Endometrial microvascular endothelial cells (primary cell): ENCODE measurements around the gene TBL3. TPM values are rescaled to one million over a fixed set of nuclear protein-coding genes. Genes with fewer than 3 reads are reported as not detected.

Source experiments
- in situ Hi-C: cut with HindIII; loops from 2 replicates; pipeline ENCODE4 v1.10.0; 2017; ENCODE audit warnings: low sequenced_read_pairs, low pct_unique_long_range_greater_than_20kb; ENCODE audit errors: inconsistent ontology term
- total RNA-seq: library from RNA; depleted of rRNA; stranded (reverse); fragments of >200 nt; gene quantifications from one replicate; pipeline ENCODE4 v1.2.3, GENCODE V29; 2015; ENCODE audit errors: inconsistent ontology term

TBL3 gene
- total RNA-seq, 1 donor from 2014 or later: 79.9 TPM

GRCh38 chr16:1978476-1979120, 6.7 kb downstream of the TBL3 start:
- in situ Hi-C loops: no loop called here

DNA sequence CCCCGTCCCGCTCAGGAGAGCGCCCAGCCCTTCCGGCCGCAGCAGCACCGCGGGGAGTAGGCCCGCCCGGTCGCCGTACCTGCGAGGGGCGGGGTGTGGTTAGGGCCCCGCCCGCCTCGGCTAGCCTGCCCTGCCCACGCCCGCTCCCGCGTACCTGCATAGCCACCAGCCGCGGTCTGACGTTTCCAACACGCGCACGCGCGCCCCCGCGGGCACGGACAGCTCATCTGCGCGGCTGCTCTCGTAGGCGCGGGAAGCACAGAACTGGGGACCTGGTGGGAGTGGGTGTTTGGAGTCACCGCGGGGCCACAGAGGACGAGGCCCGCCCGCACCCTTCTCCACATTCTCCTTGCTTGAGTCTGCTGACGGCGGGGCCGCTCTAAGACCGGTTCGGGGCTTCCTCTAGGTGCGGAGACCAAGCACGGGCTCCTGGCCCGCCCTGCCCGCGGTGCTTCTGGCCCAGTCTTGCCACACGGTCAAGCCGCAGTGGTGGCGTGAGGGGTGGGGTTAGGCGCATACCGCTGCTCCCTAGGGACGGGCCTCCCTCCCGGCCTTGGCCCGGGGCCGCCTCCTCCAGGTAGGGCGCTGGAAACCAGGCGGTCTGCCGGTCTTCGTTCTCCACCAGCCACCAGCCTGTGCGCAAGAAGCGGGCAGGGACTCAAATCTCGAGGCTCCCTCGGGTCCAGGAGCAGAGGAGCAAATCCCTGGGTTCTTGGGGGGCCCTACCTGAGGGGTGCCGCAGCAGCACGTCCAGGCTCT, 7.6 kb downstream of the TBL3 start:
- in situ Hi-C loops: no loop called here

GRCh38 chr16:1980030-1980769, 8.3 kb downstream of the TBL3 start:
- in situ Hi-C loops: no loop called here

GRCh38 chr16:1980770-1981087, 8.9 kb downstream of the TBL3 start:
- in situ Hi-C loops: no loop called here

DNA sequence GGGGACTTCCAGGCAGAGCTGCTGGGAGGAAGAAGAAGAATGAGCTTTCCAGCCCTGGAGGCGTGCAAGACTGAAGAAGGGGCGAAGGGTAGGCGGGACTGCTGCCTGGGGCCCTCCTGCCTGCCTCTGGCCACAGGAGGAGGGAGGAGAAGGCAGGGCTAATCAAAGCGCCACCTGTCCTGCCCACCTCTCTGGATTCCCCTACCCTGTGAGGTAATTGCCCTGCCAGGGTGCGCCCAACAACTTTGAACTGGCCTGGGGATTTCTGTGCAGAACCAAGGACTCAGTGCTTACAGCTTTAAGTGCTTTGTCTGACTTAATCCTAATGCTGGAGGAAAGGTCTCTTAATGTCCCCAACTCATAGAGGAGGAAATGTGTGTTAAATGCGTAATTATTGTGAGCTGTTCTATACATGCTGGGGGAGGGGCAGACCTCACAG, 9.6 kb downstream of the TBL3 start, which contains the start of gene NOXO1:
Gene NOXO1, minus strand, starts transcription at position 72 of the 439 bp plus-strand sequence. CDS start 290 bp downstream, outside the sequence.
- in situ Hi-C loops: no loop called here

GRCh38 chr16:1982013-1982433, 10.2 kb downstream of the TBL3 start:
- in situ Hi-C loops: no loop called here

DNA sequence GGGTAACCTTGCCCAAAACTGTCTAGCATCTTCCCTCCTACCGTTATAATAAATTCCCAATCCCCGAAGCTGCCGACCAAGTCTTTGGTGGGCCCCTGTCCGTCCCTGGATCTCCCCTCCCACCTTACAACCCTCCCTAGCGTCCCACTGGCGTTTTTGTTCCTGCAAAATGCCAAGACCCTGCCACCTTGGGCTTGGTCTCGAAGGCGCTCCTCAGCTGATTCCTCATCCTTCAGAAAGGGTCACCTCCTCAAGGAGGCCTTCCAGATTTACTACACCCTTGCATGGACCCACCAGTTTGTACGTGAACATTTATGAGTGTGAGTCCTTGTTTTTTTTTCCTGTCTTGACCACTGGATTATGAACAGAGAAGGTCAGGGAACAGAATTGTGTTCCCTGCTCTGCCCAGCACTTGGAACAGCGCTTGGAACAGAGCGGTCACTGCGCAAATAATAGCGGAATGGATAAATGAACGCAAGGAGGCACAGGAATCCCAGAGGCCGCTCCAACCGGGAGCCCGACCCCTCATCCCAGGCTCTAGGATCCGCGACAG, 11.2 kb downstream of the TBL3 start:
- in situ Hi-C loops: no loop called here

DNA sequence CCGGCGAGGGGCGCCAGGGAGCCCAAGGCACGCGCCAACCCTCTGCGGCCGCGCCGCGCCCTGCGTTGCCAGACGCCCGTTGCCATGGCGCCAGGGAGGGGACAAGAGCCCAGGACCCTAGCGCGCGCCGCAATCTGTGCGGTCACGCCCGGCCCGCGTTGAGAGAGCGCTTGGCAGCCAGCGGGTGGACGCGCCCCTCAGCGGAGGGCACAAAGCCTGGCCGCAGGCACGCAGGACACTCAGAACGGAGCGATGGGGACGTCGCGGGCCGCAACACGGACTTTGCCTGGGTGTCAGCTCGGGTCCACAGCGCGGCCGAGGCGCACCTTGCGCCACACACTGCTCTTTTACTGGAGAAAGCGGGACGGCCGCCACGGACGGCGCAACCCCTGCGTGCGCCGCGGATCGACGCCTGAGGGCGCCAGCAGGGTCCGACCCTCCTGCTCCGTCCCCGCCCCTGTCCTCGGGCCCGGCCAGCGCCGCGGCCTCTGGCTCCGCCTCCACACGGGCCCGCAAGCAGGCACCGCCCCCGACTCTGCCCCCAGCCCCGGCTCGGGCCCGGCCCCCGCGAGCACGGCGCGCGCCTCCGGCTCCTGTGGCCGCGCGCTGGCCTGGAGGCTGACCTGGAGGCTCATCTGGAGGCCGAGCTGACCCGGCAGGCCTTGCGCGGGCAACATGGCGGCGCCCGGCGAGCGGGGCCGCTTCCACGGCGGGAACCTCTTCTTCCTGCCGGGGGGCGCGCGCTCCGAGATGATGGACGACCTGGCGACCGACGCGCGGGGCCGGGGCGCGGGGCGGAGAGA, 11.9 kb downstream of the TBL3 start, which contains the start of gene GFER:
Gene GFER, plus strand, starts transcription at position 650 of the 803 bp plus-strand sequence. Its CDS starts 26 bp downstream, at position 676.
- in situ Hi-C loops: no loop called here

DNA sequence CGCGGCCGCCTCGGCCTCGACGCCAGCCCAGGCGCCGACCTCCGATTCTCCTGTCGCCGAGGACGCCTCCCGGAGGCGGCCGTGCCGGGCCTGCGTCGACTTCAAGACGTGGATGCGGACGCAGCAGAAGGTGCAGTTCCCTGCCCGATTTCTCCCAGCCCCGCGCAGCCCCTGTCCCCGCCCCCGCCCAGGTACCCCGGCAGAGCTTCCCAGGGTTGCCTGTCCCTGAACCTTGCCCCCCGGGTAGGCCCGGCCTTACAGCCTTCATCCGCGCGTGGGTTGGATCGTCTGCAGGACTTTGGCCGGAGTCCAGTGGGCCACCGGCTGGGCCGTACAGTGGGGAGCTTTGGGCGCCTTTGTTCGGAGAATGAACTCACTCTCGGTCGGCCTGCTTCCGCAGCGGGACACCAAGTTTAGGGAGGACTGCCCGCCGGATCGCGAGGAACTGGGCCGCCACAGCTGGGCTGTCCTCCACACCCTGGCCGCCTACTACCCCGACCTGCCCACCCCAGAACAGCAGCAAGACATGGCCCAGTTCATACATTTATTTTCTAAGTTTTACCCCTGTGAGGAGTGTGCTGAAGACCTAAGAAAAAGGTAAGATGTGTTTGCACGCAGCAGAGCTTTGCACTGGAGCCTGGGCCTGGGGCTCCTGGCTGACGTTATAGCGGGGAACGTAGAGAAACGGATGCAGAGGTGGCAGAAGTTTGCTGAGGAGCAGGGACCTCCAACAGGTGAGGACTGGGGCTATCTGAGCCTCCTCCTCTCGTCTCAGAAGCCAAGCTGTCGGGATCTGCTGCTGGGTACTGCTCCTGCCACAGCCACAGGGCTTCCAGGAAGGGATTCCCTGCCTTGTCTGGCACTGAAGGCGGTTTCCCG, 12.7 kb downstream of the TBL3 start:
- in situ Hi-C loops: no loop called here

GRCh38 chr16:1985466-1986150, 13.8 kb downstream of the TBL3 start:
- in situ Hi-C loops: no loop called here

DNA sequence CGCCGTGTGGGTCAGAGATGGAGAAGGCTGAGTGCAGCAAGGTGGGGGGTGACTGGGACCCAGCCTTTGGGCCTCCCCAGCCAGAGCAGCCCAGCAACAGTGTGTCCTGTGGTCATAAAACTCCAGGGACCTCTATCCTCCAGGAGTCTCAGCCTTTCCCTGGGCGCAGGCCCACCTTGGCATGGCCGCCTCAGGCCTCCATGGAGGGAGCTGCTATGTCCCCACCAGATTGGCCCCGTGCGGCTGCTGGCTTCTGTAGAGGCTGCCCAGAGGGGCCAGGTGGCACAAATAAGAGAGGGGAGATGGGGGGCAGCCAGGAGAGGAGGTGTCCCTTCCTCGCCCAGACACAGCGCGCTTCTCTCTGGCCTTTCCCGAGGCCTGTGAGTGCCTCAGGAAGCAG, 15.3 kb downstream of the TBL3 start:
- in situ Hi-C loops: no loop called here

- in situ Hi-C loops: no loop called here
These were observed 17.6 kb downstream of the TBL3 start, which contains the start of gene SYNGR3 for GRCh38 chr16:1989209-1990100. Gene SYNGR3, plus strand, starts transcription at chr16:1989970. Its CDS starts 133 bp downstream, at chr16:1990103.

DNA sequence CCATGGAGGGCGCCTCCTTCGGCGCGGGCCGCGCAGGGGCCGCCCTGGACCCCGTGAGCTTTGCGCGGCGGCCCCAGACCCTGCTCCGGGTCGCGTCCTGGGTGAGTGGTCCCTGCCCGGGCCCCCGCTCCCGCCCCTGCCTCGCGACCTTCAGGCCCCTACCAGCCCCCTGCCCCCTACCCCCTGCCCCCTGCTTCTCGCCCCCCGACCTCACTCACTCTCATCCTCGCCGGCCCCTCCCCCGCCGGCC, 18.2 kb downstream of the TBL3 start:
- in situ Hi-C loops: no loop called here

GRCh38 chr16:1990351-1991134, 18.7 kb downstream of the TBL3 start:
- in situ Hi-C loops: no loop called here

DNA sequence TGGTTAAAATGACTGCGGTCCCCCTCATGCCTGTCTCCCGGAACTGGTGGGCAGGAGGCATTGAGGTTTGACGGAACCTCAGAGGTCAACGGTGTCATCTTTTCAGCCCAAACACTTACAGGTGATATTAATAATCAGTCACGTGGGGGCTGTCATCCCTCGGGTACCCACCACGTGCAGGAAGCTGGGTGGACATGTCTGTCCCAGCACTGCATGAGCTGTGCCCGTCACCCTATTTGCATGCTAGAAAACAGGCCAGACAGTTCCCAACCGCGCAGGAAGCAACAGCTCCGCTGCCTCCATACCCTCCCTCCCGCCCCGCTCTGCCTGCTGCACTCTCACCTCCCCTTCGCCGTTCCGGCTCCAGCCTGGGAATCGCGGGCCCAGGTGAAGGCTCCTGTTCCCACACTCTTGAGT, 19.3 kb downstream of the TBL3 start:
- in situ Hi-C loops: no loop called here

- in situ Hi-C loops: no loop called here
These were observed 19.7 kb downstream of the TBL3 start for GRCh38 chr16:1991588-1991947.
